SK-N-SH (cell line): ENCODE data around the gene ZNF575. TPM values are rescaled to one million over a fixed set of nuclear protein-coding genes. Genes with fewer than 3 reads are reported as not detected.

Experiments
- CTCF ChIA-PET: fragments of 300-600, 350-600 bp; formaldehyde crosslinking; extraction: SDS; loops from one replicate; lab custom pipeline; 2021; lab: Yijun Ruan, JAX
- POLR2A ChIA-PET: fragments of 350-600 bp; sonication (Branson Sonifier 250); formaldehyde crosslinking; extraction: SDS; loops from one replicate; lab custom pipeline; 2020; ENCODE audit warnings: antibody characterized with exemption, inconsistent platforms; lab: Yijun Ruan, JAX
- DNase-seq: peaks from one replicate; pipeline ENCODE4 v3.0.0; 2012
- H2AFZ ChIP-seq: fragments of 200-600 bp; sonication (generic); 2 replicates; pipeline ENCODE4 v1.8.1; 2016; ENCODE audit warnings: antibody characterized with exemption, mild to moderate bottlenecking, low read depth
- H3F3A ChIP-seq: fragments of 200-600 bp; sonication (generic); replicated peaks from 2 replicates; pipeline ENCODE3; 2016; ENCODE audit warnings: antibody characterized with exemption, mild to moderate bottlenecking; ENCODE audit not compliant: insufficient read depth
- H3K27ac ChIP-seq, 2 experiments: fragments of 200-500 bp in 1 of 2; fragments of 200-600 bp in 1 of 2; sonication (Bioruptor generic) in 1 of 2; sonication (generic), shearing (Covaris generic) in 1 of 2; 2 replicates each; pipeline versions ENCODE4 v1.5.1 to v1.6.1; 2014 to 2016; ENCODE audit warnings: low read depth in 2 of 2, inconsistent platforms in 1 of 2, low read length in 1 of 2, mild to moderate bottlenecking in 1 of 2, mixed read lengths in 1 of 2
- H3K27me3 ChIP-seq: fragments of 200-600 bp; sonication (generic), shearing (Covaris generic); 2 replicates; pipeline ENCODE4 v1.6.1; 2016; ENCODE audit warnings: mixed run types; ENCODE audit not compliant: insufficient read depth
- H3K36me3 ChIP-seq, 2 experiments: fragments of 200-500 bp in 1 of 2; fragments of 200-600 bp in 1 of 2; sonication (Bioruptor generic) in 1 of 2; sonication (generic) in 1 of 2; replicated peaks in 1 of 2; 2 replicates each; pipeline versions ENCODE3 to v1.5.1; 2014 to 2016; ENCODE audit warnings: low read length in 1 of 2, mild to moderate bottlenecking in 1 of 2; ENCODE audit not compliant: insufficient read depth in 2 of 2, control insufficient read depth in 1 of 2
- H3K4me1 ChIP-seq, 2 experiments: fragments of 200-500 bp in 1 of 2; fragments of 200-600 bp in 1 of 2; sonication (Bioruptor generic) in 1 of 2; sonication (generic), shearing (Covaris generic) in 1 of 2; 2 replicates each; pipeline versions ENCODE4 v1.5.1 to v1.6.1; 2014 to 2016; ENCODE audit warnings: low read depth in 1 of 2, low read length in 1 of 2, mixed run types in 1 of 2; ENCODE audit not compliant: insufficient read depth in 2 of 2, control insufficient read depth in 1 of 2
- H3K4me2 ChIP-seq: fragments of 200-600 bp; sonication (generic), shearing (Covaris generic); 2 replicates; pipeline ENCODE4 v1.6.1; 2017; ENCODE audit warnings: mixed run types
- H3K4me3 ChIP-seq, 2 experiments: fragments of 200-500 bp in 1 of 2; fragments of 200-600 bp in 1 of 2; sonication (Bioruptor generic) in 1 of 2; sonication (generic), shearing (Covaris generic) in 1 of 2; 2 replicates each; pipeline versions ENCODE4 v1.5.1 to v1.8.1; 2014 to 2016; ENCODE audit warnings: low read depth in 2 of 2, inconsistent platforms in 1 of 2, low read length in 1 of 2, mild to moderate bottlenecking in 1 of 2, mixed read lengths in 1 of 2, moderate library complexity in 1 of 2
- H3K79me2 ChIP-seq: fragments of 200-600 bp; sonication (generic); 2 replicates; pipeline ENCODE4 v1.8.1; 2017; ENCODE audit warnings: mild to moderate bottlenecking; ENCODE audit not compliant: insufficient read depth
- H3K9ac ChIP-seq: fragments of 200-600 bp; sonication (generic); 2 replicates; pipeline ENCODE4 v1.6.1; 2017; ENCODE audit warnings: mixed run types
- H3K9me2 ChIP-seq: fragments of 200-600 bp; sonication (generic); 2 replicates; pipeline ENCODE4 v1.6.1; 2017; ENCODE audit warnings: mixed run types
- H3K9me3 ChIP-seq: fragments of 200-600 bp; sonication (generic); 2 replicates; pipeline ENCODE4 v1.6.1; 2017; ENCODE audit warnings: mixed run types, mild to moderate bottlenecking, moderate library complexity
- H4K20me1 ChIP-seq: fragments of 200-600 bp; sonication (generic); 2 replicates; pipeline ENCODE4 v1.6.1; 2017; ENCODE audit warnings: mild to moderate bottlenecking, mixed run types; ENCODE audit not compliant: insufficient read depth
- CHD2 ChIP-seq: fragments of 150-350 bp; IDR thresholded peaks from 2 replicates; pipeline ENCODE4 v1.6.1; 2018; ENCODE audit warnings: low read length; ENCODE audit not compliant: partially characterized antibody
- CTCF ChIP-seq: fragments of 200-600 bp; sonication (generic); IDR thresholded peaks from 2 replicates; pipeline ENCODE4 v1.6.1; 2017; ENCODE audit warnings: antibody characterized with exemption, mild to moderate bottlenecking, moderate library complexity
- ELF1 ChIP-seq: IDR thresholded peaks from 2 replicates; pipeline ENCODE4 v1.4.0; 2012
- EP300 ChIP-seq, 2 experiments: IDR thresholded peaks; 2 replicates each; pipeline versions ENCODE4 v1.4.0 to v1.6.1; 2012; ENCODE audit warnings: borderline replicate concordance in 1 of 2, low read depth in 1 of 2, low read length in 1 of 2
- EZH2phosphoT487 ChIP-seq: fragments of 200-600 bp; sonication (generic); IDR thresholded peaks from 2 replicates; pipeline ENCODE4 v1.6.1; 2017; ENCODE audit warnings: low read depth, mixed run types, mild to moderate bottlenecking, antibody characterized with exemption, moderate library complexity, borderline replicate concordance
- FOSL2 ChIP-seq: IDR thresholded peaks from 2 replicates; pipeline ENCODE4 v1.4.0; 2012; ENCODE audit warnings: low read depth, mild to moderate bottlenecking, moderate library complexity, borderline replicate concordance
- FOXJ3 ChIP-seq: sonication (generic); formaldehyde crosslinking; IDR thresholded peaks from 2 replicates; pipeline ENCODE4 v1.5.1; 2020; ENCODE audit warnings: mild to moderate bottlenecking, missing genetic modification reagents
- FOXM1 ChIP-seq: IDR thresholded peaks from 2 replicates; pipeline ENCODE4 v1.4.0; 2012; ENCODE audit warnings: low read depth, mild to moderate bottlenecking
- GATA2 ChIP-seq: sonication (generic); formaldehyde crosslinking; IDR thresholded peaks from 2 replicates; pipeline ENCODE4 v1.5.0; 2020; ENCODE audit warnings: mild to moderate bottlenecking, missing genetic modification reagents
- JUND ChIP-seq: IDR thresholded peaks from 2 replicates; pipeline ENCODE4 v1.4.0; 2012
- MEF2A ChIP-seq: IDR thresholded peaks from 2 replicates; pipeline ENCODE4 v1.4.0; 2012; ENCODE audit warnings: low read depth, borderline replicate concordance
- MXI1 ChIP-seq: IDR thresholded peaks from 2 replicates; pipeline ENCODE4 v1.6.1; 2012; ENCODE audit warnings: mild to moderate bottlenecking, low read depth, low read length, improper control_type of control experiment
- NRF1 ChIP-seq: IDR thresholded peaks from 2 replicates; pipeline ENCODE4 v1.6.1; 2012; ENCODE audit warnings: low read depth, mild to moderate bottlenecking, low read length
- RAD21 ChIP-seq: IDR thresholded peaks from 2 replicates; pipeline ENCODE4 v1.6.1; 2012; ENCODE audit warnings: mild to moderate bottlenecking, low read length
- RCOR1 ChIP-seq: fragments of 150-350 bp; IDR thresholded peaks from 2 replicates; pipeline ENCODE4 v1.6.1; 2017; ENCODE audit warnings: antibody characterized with exemption, low read length
- SMC3 ChIP-seq: IDR thresholded peaks from 2 replicates; pipeline ENCODE4 v1.6.1; 2012; ENCODE audit warnings: low read depth, low read length, improper control_type of control experiment
- TAF1 ChIP-seq: IDR thresholded peaks from 2 replicates; pipeline ENCODE4 v1.6.1; 2012; ENCODE audit warnings: low read depth, mild to moderate bottlenecking, low read length, moderate library complexity, borderline replicate concordance
- TCF12 ChIP-seq: IDR thresholded peaks from 2 replicates; pipeline ENCODE4 v1.4.0; 2012
- TEAD4 ChIP-seq: IDR thresholded peaks from 2 replicates; pipeline ENCODE4 v1.4.0; 2012; ENCODE audit warnings: mild to moderate bottlenecking, borderline replicate concordance; ENCODE audit not compliant: insufficient read depth
- WGBS: methylation state at CpG from one replicate; pipeline ENCODE4 v1.1.6; 2017; ENCODE audit warnings: low lambda C conversion rate; 5-methylcytosine and 5-hydroxymethylcytosine counted together
- polyA plus RNA-seq, 3 experiments: library from polyadenylated mRNA; depleted of rRNA; stranded (reverse); fragments of >200 nt; gene quantifications; 2 replicates each; pipeline ENCODE4 v1.2.3, GENCODE V29; 2012
- TF ChIP-seq, protein P1 (sequence below): IDR thresholded peaks from 2 replicates; pipeline ENCODE4 v1.4.0; 2012; ENCODE audit warnings: low read depth, borderline replicate concordance
- TF ChIP-seq, protein P2 (sequence below): IDR thresholded peaks from 2 replicates; pipeline ENCODE4 v1.4.0; 2012; ENCODE audit warnings: low read depth, borderline replicate concordance
- TF ChIP-seq, protein P3 (sequence below): fragments of 150-350 bp; IDR thresholded peaks from 2 replicates; pipeline ENCODE4 v1.6.1; 2016; ENCODE audit warnings: mild to moderate bottlenecking, low read depth, low read length
- TF ChIP-seq, protein P4 (sequence below): IDR thresholded peaks from 2 replicates; pipeline ENCODE4 v1.6.1; 2012; ENCODE audit warnings: mild to moderate bottlenecking, low read depth, low read length, moderate library complexity

ZNF575 gene
- polyA plus RNA-seq, 1 of the 3 experiments (the other 2 are of a cell fraction): 1.0 TPM

DNA sequence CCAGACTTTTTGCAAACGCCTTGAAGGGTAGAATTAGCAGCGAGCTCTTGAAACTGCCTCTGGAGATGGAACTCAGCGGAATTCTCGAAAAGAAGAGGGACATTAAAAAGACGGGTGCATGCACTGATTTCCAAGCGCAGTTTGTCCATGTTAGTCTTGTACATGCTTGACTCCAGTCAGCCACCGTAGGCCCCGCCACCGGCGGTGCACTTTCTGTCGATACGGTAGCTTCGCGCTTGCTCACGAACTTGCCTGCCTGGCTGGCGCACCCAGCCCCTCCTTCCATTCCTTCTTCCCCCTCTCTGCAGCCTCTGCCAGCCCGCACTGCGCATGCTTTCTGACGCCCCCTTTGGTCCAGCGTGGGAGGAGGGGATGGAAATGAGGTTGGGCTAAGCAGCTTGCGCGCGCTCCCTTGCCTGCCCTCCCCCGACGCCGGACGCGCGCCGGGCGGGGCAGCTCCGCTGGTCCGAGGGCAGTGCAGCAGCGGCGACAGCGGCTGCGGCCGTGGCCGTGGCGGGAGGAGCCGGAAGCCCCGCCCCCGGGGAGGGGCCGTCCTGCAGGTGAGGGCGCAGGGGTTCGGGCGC lies at the start of gene ZNF575 (continued):
- TF ChIP-seq, protein P1, sequence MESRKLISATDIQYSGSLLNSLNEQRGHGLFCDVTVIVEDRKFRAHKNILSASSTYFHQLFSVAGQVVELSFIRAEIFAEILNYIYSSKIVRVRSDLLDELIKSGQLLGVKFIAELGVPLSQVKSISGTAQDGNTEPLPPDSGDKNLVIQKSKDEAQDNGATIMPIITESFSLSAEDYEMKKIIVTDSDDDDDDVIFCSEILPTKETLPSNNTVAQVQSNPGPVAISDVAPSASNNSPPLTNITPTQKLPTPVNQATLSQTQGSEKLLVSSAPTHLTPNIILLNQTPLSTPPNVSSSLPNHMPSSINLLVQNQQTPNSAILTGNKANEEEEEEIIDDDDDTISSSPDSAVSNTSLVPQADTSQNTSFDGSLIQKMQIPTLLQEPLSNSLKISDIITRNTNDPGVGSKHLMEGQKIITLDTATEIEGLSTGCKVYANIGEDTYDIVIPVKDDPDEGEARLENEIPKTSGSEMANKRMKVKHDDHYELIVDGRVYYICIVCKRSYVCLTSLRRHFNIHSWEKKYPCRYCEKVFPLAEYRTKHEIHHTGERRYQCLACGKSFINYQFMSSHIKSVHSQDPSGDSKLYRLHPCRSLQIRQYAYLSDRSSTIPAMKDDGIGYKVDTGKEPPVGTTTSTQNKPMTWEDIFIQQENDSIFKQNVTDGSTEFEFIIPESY: no peak; the same call in 1 of the 2 replicates
- TF ChIP-seq SMC3 (no peak), NRF1 (peak; percentile 84), EZH2phosphoT487 (no peak), JUND (no peak), EP300 (IDR thresholded peaks at IDR 0.05; ENCODE audit: borderline replicate concordance in 1 of 2, low read depth in 1 of 2, low read length in 1 of 2) (no peak; a peak in 1 of 4 replicates), RCOR1 (peak; percentile 13; the same call in 1 of the 2 replicates), FOXJ3 (CRISPR knock-in tag) (no peak), ELF1 (0 out of 2 replicates have a peak, but pooled peaks have one; percentile 13), FOSL2 (no peak), FOXM1 (no peak), MEF2A (no peak), TAF1 (peak; percentile 59; the same call in 1 of the 2 replicates)
- TF ChIP-seq, protein P2, sequence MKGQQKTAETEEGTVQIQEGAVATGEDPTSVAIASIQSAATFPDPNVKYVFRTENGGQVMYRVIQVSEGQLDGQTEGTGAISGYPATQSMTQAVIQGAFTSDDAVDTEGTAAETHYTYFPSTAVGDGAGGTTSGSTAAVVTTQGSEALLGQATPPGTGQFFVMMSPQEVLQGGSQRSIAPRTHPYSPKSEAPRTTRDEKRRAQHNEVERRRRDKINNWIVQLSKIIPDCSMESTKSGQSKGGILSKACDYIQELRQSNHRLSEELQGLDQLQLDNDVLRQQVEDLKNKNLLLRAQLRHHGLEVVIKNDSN: no peak

GRCh38 chr19:43483281-43483680 lies 49.7 kb upstream of the ZNF575 start:
- POLR2A ChIA-PET: no interaction called here
- 88% methylated on average over 6 of the region's 6 CpGs for WGBS
- H3K27ac ChIP-seq: no peak overlapping the region
- H3K9me2 ChIP-seq: no peaks in the 10 kb centered on the region
- H3K79me2 ChIP-seq: no peaks in the 10 kb centered on the region
- H3F3A ChIP-seq: no peaks in the 10 kb centered on the region
- no peak overlapping the region for H2AFZ ChIP-seq
- DNase-seq: no peak
- CTCF ChIA-PET: interaction anchor here (0.8 to 2.1 kb wide), 3 partner anchors 36 to 51 kb away, joined by 4 to 6 read pairs (median 6); no protein-coding TSS in a partner anchor
- H3K27me3 ChIP-seq: no peaks in the 10 kb centered on the region
- H3K4me3 ChIP-seq: no peak overlapping the region
- H3K4me1 ChIP-seq: no peaks in the 10 kb centered on the region
- no peak overlapping the region for H3K4me2 ChIP-seq
- no peaks in the 10 kb centered on the region for H3K9me3 ChIP-seq
- no peaks in the 10 kb centered on the region for H3K36me3 ChIP-seq
- no peaks in the 10 kb centered on the region for H4K20me1 ChIP-seq
- H3K9ac ChIP-seq: no peak overlapping the region
- TF ChIP-seq FOXJ3 (CRISPR knock-in tag) (no peak), MXI1 (no peak), GATA2 (CRISPR knock-in tag) (no peak), ELF1 (no peak), TCF12 (no peak), SMC3 (no peak), RAD21 (no peak), FOXM1 (no peak), TEAD4 (no peak), CTCF (no peak), NRF1 (no peak), CHD2 (no peak), RCOR1 (no peak)
- TF ChIP-seq, protein P3, sequence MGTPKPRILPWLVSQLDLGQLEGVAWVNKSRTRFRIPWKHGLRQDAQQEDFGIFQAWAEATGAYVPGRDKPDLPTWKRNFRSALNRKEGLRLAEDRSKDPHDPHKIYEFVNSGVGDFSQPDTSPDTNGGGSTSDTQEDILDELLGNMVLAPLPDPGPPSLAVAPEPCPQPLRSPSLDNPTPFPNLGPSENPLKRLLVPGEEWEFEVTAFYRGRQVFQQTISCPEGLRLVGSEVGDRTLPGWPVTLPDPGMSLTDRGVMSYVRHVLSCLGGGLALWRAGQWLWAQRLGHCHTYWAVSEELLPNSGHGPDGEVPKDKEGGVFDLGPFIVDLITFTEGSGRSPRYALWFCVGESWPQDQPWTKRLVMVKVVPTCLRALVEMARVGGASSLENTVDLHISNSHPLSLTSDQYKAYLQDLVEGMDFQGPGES: no peak
- TF ChIP-seq, protein P4, sequence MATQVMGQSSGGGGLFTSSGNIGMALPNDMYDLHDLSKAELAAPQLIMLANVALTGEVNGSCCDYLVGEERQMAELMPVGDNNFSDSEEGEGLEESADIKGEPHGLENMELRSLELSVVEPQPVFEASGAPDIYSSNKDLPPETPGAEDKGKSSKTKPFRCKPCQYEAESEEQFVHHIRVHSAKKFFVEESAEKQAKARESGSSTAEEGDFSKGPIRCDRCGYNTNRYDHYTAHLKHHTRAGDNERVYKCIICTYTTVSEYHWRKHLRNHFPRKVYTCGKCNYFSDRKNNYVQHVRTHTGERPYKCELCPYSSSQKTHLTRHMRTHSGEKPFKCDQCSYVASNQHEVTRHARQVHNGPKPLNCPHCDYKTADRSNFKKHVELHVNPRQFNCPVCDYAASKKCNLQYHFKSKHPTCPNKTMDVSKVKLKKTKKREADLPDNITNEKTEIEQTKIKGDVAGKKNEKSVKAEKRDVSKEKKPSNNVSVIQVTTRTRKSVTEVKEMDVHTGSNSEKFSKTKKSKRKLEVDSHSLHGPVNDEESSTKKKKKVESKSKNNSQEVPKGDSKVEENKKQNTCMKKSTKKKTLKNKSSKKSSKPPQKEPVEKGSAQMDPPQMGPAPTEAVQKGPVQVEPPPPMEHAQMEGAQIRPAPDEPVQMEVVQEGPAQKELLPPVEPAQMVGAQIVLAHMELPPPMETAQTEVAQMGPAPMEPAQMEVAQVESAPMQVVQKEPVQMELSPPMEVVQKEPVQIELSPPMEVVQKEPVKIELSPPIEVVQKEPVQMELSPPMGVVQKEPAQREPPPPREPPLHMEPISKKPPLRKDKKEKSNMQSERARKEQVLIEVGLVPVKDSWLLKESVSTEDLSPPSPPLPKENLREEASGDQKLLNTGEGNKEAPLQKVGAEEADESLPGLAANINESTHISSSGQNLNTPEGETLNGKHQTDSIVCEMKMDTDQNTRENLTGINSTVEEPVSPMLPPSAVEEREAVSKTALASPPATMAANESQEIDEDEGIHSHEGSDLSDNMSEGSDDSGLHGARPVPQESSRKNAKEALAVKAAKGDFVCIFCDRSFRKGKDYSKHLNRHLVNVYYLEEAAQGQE: no peak
